Adrenal gland (tissue), 5 donors: ENCODE measurements around the gene BLVRB.

Source experiments
- POLR2A ChIP-seq, 2 donors: fragments of 450-650 bp; IDR thresholded peaks; one replicate each; pipeline ENCODE4 v1.6.1; 2017; ENCODE audit warnings: antibody characterized with exemption in 2 of 2, mild to moderate bottlenecking in 2 of 2, moderate library complexity in 1 of 2
- TF ChIP-seq, protein P1 (sequence below), 6 experiments: fragments of 450-650 bp in 4 of 6; fragments of 200-600 bp in 2 of 6; sonication (generic) in 1 of 6; IDR thresholded peaks; 1 replicate in 5 of 6; 2 replicates in 1 of 6; pipeline versions ENCODE4 v1.5.1 to v1.8.0; 2016 to 2021; ENCODE audit warnings: antibody characterized with exemption in 6 of 6, mild to moderate bottlenecking in 2 of 6, moderate library complexity in 1 of 6
- donor health status: DM: no; HTN: no; CAD: no.

DNA sequence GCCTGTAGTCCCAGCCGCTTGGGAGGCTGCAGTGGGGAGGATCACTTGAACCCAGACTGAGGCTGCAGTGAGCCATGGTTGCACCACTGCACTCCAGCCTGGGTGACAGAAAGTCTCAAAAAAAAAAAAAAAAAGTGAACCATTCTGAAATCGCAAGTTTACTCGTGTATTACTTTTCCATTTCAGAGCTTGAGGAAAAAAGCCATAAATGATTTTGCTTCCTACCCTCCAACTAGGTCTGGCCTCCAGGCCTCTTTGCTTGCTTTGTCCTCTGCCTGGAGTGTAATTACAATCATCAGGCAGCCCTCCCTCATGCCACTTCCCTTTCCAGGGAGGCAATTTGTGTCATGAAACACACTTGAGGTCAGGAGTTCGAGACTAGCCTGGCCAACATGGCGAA lies 8.5 kb downstream of the BLVRB start:
- TF ChIP-seq, protein P1, sequence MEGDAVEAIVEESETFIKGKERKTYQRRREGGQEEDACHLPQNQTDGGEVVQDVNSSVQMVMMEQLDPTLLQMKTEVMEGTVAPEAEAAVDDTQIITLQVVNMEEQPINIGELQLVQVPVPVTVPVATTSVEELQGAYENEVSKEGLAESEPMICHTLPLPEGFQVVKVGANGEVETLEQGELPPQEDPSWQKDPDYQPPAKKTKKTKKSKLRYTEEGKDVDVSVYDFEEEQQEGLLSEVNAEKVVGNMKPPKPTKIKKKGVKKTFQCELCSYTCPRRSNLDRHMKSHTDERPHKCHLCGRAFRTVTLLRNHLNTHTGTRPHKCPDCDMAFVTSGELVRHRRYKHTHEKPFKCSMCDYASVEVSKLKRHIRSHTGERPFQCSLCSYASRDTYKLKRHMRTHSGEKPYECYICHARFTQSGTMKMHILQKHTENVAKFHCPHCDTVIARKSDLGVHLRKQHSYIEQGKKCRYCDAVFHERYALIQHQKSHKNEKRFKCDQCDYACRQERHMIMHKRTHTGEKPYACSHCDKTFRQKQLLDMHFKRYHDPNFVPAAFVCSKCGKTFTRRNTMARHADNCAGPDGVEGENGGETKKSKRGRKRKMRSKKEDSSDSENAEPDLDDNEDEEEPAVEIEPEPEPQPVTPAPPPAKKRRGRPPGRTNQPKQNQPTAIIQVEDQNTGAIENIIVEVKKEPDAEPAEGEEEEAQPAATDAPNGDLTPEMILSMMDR (IDR thresholded peaks at IDR 0.05), result no peak
- no peak for TF ChIP-seq POLR2A (IDR thresholded peaks at IDR 0.05)
